Measurements from ENCODE around the gene POLRMT.

Gene POLRMT

GRCh38 chr19:581399-582111 lies 51.8 kb downstream of the POLRMT start:
- no peak for DNase-seq (ENCODE audit: low read depth in 1 of 2, low spot score in 1 of 2)

DNA sequence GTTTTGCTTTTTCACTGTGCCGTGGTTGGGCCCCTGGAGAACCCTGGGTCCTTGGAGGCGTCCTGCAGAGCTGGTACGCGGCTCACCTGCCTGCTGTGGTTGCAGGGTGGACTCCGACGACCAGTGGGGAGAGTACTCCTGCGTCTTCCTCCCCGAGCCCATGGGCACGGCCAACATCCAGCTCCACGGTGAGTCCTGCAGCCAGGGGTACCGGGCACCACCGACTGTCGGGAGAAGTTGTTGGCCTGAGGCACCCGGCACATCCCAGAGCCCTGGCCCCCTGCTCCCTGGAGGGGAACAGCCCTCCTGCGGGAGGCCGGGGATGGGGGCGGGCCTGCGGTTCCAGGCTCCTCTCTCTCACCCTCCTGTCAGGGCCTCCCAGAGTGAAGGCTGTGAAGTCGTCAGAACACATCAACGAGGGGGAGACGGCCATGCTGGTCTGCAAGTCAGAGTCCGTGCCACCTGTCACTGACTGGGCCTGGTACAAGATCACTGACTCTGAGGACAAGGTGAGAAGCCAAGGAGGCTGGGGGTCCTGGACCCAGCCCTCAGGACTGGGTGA lies 53.0 kb downstream of the POLRMT start:
- no peak for DNase-seq (ENCODE audit: low read depth in 1 of 2, low spot score in 1 of 2)

- no peak for DNase-seq (ENCODE audit: low read depth in 1 of 2, low spot score in 1 of 2)
Measured at GRCh38 chr19:579842-580155, 53.5 kb downstream of the POLRMT start.

GRCh38 chr19:579111-579841 lies 54.1 kb downstream of the POLRMT start:
- no peak for DNase-seq (ENCODE audit: low read depth in 1 of 2, low spot score in 1 of 2)

DNA sequence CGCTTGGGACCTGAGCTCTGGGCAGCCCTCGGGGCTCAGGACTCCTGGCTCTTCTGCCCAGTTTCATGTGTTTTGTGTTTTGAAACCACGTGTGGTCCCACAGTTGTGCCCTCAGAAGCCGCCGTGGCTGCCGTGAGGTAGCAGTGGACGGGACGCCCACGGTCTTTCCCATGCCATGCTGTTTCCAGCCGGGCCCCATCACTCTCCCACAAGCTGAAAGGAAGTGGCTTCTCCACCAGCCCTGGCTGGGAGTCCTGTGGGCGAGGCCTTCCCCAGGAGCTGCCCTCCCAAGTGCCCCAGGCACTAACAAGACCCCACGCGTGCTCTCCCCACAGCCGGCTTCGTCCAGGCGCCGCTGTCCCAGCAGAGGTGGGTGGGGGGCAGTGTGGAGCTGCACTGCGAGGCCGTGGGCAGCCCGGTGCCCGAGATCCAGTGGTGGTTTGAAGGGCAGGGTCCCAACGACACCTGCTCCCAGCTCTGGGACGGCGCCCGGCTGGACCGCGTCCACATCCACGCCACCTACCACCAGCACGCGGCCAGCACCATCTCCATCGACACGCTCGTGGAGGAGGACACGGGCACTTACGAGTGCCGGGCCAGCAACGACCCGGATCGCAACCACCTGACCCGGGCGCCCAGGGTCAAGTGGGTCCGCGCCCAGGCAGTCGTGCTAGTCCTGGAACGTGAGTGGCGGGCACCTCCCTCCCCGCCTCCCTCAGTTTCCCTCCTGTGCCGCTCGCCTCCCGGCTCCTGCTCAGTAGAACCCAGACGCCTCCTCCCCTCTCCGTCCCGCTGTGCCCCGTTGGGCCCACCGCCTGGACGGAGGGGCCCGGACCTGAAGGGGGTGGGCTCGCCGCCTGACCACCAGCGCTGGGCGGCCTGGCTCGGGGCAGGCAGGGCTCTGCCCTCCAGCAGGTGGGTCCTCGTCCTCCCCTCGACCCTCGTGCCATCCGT lies 55.6 kb downstream of the POLRMT start:
- no peak for DNase-seq (ENCODE audit: low read depth in 1 of 2, low spot score in 1 of 2)

- no peak for DNase-seq (ENCODE audit: low read depth in 1 of 2, low spot score in 1 of 2)
Measured at GRCh38 chr19:576768-577438, 56.4 kb downstream of the POLRMT start.

DNA sequence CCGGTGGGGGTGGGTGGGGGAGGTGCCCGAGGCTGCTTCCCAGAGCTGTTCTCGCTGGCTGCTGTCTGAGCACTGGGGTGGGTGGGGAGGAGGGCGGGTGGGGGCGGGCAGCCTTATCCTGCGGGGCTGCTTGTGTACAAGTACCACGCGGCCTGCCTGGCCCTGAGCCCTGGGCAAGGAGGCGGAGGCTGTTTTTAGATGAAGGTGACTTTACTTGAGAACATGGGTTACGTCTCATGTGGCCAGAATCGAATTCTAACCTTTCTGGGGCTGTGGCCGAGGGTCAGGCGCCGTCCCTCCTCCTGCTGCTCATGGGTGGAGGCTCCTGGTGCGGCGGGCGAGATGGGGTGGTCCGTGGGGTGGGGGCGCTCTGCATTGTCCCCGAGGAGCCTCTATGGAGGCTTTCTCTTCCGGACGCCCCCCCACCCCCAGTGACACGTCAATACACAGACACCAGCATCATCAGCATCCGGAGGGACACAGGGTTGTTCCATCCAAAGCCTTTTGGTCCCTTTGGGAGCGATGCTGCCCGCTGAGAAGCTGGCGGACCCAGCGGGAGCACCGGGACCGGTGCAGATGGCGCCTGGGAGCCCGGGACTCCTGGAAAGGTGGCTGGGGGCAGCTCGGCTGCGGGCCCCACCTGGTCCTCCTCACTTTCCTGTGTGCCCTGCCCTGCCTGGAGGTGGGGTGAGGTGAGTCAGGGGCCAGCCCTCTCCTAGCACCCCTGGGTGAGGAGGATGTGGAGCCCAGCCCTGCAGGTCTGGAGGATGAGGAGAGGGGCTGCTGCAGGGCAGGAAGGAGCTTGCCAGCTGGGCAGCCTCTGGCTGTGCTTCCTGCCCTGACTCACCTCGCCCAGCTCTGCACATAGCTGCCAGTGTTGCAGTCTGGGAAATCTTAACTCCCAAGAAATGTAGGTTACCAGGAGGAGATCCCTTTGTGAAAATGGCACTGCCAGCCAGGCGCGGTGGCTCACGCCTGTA lies 57.5 kb downstream of the POLRMT start:
- DNase-seq (ENCODE audit: low read depth in 1 of 2, low spot score in 1 of 2) = no peak

DNA sequence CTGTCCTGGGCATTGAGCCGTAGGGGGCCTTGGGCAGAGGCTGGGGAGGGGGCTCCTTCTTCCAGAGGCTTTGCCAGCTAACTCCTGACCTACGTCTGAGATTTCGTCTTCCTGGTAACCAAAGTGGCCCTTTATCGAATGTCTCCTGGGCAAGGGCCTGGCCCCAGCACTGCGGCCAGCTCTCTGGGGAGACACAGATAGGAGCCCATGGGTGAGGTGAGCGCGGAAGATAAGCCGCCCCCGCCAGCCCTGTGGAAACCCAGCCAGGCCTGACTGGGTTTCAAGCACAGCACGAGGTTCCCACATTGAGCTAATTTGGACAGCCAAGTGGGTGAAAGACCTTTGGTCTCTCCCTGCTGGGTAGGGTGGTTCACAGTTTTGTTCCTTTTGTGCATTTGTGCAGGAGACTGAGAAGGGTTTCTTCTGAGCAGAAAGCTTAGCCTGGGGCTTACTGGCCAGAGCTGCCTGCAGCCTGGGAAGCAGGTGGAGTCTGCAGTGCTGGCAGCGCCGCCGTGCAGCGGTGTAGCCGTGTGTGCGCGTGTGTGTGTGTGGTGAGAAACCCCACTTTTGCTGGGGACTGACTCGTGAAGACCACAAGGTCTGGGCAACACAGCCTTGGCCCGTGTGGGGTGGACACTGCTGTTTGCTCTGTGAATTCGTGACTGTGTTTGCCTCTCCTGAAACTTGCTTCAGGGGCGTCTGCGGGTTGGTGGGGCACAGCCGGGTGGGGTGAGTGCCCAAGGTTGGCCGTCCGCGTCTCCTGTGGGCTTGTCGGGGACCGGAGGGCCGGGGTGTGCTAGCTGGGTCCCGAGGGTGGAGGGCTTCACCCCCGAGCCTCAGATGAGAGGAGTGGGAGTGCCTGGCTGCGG lies 58.4 kb downstream of the POLRMT start:
- DNase-seq (ENCODE audit: low read depth in 1 of 2, low spot score in 1 of 2) = no peak

DNA sequence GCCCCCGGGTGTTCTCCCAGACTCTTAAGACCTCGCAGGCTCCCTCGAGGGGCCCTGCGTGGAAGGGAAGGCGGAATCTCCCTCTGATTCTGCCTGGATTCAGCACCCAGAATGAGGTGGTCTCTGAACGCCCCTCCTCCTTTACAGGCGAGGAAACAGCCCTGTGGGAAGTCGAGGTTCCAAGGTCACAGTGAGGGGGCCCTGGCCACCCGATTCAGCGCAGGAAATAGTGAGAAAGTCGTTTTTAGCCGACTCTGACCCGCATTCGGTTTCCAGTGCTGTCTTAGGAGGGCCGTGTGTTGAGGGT lies 59.9 kb downstream of the POLRMT start:
- no peak for DNase-seq (ENCODE audit: low read depth in 1 of 2, low spot score in 1 of 2)

- DNase-seq (ENCODE audit: low read depth in 1 of 2, low spot score in 1 of 2) = no peak
Measured at GRCh38 chr19:572743-573518, 60.4 kb downstream of the POLRMT start.

- DNase-seq (ENCODE audit: low read depth in 1 of 2, low spot score in 1 of 2) = peak; percentile 96 to 97
Measured at GRCh38 chr19:572140-572742, 61.1 kb downstream of the POLRMT start, which contains the start of gene BSG. Gene BSG, plus strand, starts transcription at chr19:572596. Its CDS starts 39 bp downstream, at chr19:572635.

- no peak for DNase-seq (ENCODE audit: low read depth in 1 of 2, low spot score in 1 of 2)
Measured at GRCh38 chr19:571566-571974, 61.8 kb downstream of the POLRMT start.

DNA sequence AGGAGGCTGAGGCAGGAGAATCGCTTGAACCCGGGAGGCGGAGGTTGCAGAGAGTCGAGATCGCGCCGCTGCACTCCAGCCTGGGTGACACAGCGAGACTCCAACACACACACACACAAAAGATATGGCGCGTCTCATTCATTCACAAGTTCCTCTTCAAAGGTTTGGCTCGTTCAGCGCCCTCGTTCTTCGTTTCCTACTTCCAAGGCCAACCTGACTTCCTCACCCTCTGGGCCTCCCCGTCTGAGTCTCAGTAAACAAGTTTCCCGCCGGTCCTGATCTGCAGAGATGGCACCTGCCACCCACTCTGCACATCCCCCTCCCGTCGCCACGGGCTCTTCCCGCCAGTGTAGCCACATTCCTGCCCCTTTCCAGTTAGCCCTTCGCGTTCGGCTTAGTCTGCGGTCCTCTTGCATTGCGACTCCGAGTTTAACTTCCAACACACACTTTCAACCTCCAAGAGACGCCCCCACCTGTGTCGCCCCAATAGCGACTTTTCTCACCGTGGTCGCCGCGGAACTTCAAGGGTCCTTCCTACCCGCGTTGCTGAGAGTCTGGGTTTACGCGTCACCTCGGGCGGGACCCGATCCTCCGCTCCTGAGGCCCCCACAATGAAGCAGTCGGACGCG lies 62.3 kb downstream of the POLRMT start:
- peak in 1 of 2 donors; percentile 17 for DNase-seq (ENCODE audit: low read depth in 1 of 2, low spot score in 1 of 2)

DNA sequence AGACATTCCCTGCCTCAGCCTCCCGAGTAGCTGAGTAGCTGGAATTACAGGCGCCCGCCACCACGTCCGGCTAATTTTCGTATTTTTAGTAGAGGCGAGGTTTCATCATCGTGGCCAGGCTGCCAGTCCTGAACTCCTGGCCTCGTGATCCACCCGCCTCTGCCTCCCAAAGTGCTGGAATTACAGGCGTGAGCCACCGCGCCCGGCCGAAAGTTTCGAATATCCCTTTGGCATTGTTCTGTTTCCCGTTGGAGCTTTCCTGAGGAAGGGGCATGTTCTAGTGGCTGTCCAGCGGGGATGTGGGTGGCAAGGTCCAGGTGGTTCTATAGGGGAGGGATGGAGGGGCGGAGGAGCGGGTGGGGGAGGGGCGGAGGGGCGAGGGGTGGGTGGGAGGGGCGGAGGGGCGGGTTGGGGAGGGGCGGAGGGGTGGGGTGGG lies 63.1 kb downstream of the POLRMT start:
- no peak for DNase-seq (ENCODE audit: low read depth in 1 of 2, low spot score in 1 of 2)

DNA sequence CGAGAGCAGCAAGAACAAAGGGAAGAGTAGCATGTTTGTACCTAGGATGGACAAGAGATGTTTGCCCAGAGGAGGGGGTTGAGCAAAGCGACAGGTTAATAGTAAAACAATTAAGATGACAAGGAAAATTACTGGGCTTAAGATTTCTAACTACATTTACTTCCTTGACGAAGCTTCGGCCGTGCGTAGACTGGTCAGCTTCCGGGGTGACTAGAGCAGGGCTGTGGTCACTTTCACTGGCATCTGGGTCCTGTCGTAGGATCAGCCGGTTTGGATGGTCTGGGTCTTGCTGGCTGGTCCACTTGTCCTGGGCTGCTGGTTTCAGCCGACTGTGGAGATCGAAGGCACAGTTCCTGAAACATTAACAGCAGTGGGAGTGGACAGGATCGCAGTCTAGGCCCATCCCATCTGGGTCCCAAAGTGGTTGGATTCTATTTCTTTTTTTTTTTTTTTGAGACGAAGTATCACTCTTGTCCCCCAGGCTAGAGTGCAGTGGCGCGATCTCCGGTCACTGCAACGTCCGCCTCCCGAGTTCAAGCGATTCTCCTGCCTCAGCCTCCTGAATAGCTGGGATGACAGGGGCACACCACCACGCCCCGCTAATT lies 65.9 kb downstream of the POLRMT start:
- DNase-seq (ENCODE audit: low read depth in 1 of 2, low spot score in 1 of 2) = no peak

Data from stimulated activated CD4-positive, alpha-beta T cell treated with anti-CD3 and anti-CD28 coated beads, Interleukin-15, amount 100 ng/mL, for 1 hour (primary cell).